GM10266 (cell line): ENCODE results near the gene MARCHF11.

Source experiments
- DNase-seq: peaks from one replicate; pipeline ENCODE4 v3.0.0; 2012; ENCODE audit errors: extremely low spot score
- CTCF ChIP-seq: IDR thresholded peaks from 2 replicates; pipeline ENCODE4 v1.5.1; 2012; ENCODE audit warnings: mild to moderate bottlenecking, low read depth; ENCODE audit not compliant: control insufficient read depth, insufficient read depth; ENCODE audit errors: missing control alignments

The MARCHF11 gene

GRCh38 chr5:16061163-16061562, 118.4 kb downstream of the MARCHF11 start:
- TF ChIP-seq CTCF = no peak
- DNase-seq = no peak

- no peak for DNase-seq
- TF ChIP-seq CTCF = no peak
These were observed 122.3 kb downstream of the MARCHF11 start for GRCh38 chr5:16057277-16057676.

- no peak for DNase-seq
- no peak for TF ChIP-seq CTCF
These were observed 128.3 kb downstream of the MARCHF11 start for GRCh38 chr5:16051246-16051755.

GRCh38 chr5:16050414-16050813, 129.2 kb downstream of the MARCHF11 start:
- no peak for TF ChIP-seq CTCF
- DNase-seq = no peak

GRCh38 chr5:16049761-16050160, 129.8 kb downstream of the MARCHF11 start:
- DNase-seq = no peak
- TF ChIP-seq CTCF = no peak

GRCh38 chr5:16048132-16048531, 131.5 kb downstream of the MARCHF11 start:
- no peak for DNase-seq
- TF ChIP-seq CTCF = no peak

GRCh38 chr5:16043349-16043965, 136.1 kb downstream of the MARCHF11 start:
- DNase-seq = no peak
- TF ChIP-seq CTCF = no peak
